GM12878 (cell line): ENCODE results near the gene SEMA4G. TPM values are rescaled to one million over a fixed set of nuclear protein-coding genes. Genes with fewer than 3 reads are reported as not detected.

Source experiments
- ATAC-seq: fragments of 200-7000 bp; cut with Tn5 transposase; 3 replicates; pipeline ENCODE4 v1.9.1; 2020; ENCODE audit warnings: mild to moderate bottlenecking, moderate library complexity
- BruUV-seq: library from RNA; stranded (reverse); fragments of 400-500 nt; replicated peaks from 2 replicates; lab custom pipeline; 2021; lab: Mats Ljungman, UMichigan
- CTCF ChIA-PET: fragments of 300-600 bp; sonication (Branson Sonifier 250); formaldehyde crosslinking; extraction: SDS; loops from one replicate; lab custom pipeline; 2021; ENCODE audit warnings: inconsistent platforms; lab: Yijun Ruan, JAX
- POLR2A ChIA-PET: fragments of 350-600 bp; formaldehyde crosslinking; extraction: SDS; loops from one replicate; lab custom pipeline; 2021; ENCODE audit warnings: inconsistent platforms; lab: Charles Lee
- RAD21 ChIA-PET: fragments of 300-600 bp; sonication (Branson Sonifier 250); formaldehyde crosslinking; loops from one replicate; lab custom pipeline; 2023; ENCODE audit warnings: antibody characterized with exemption; ENCODE audit not compliant: unreplicated experiment; lab: Charles Lee
- SMC1A ChIA-PET: fragments of 300-600 bp; sonication (Branson Sonifier 250); formaldehyde crosslinking; loops from one replicate; lab custom pipeline; 2023; ENCODE audit not compliant: unreplicated experiment, uncharacterized antibody; lab: Charles Lee
- DNase-seq: peaks from one replicate; pipeline ENCODE4 v3.0.0-alpha.2; 2011; ENCODE audit warnings: low read depth, low spot score
- FAIRE-seq: peaks from 3 replicates; lab custom pipeline; 2011; peaks lifted over from hg19 to GRCh38; lab: Jason Lieb, UNC
- H2AFZ ChIP-seq: 2 replicates; pipeline ENCODE4 v1.6.0; 2011; ENCODE audit warnings: low read depth, low read length, control low read depth; ENCODE audit not compliant: control insufficient read depth
- H3K27ac ChIP-seq: 2 replicates; pipeline ENCODE4 v1.5.1; 2011; ENCODE audit warnings: control low read depth; ENCODE audit not compliant: control insufficient read depth, insufficient read depth
- H3K27me3 ChIP-seq, 2 experiments: replicated peaks in 1 of 2; 2 replicates each; pipeline versions ENCODE4 v1.6.0 to v1.6.1; 2011; ENCODE audit warnings: low read length in 1 of 2; ENCODE audit not compliant: control insufficient read depth in 2 of 2, insufficient read depth in 2 of 2
- H3K36me3 ChIP-seq, 2 experiments: 2 replicates each; pipeline ENCODE4 v1.5.1; 2011; ENCODE audit warnings: low read length in 1 of 2; ENCODE audit not compliant: control insufficient read depth in 2 of 2, insufficient read depth in 2 of 2
- H3K4me1 ChIP-seq: 2 replicates; pipeline ENCODE4 v1.6.1; 2011; ENCODE audit warnings: mild to moderate bottlenecking, low read length, moderate library complexity, mixed read lengths; ENCODE audit not compliant: control insufficient read depth, insufficient read depth
- H3K4me2 ChIP-seq: 2 replicates; pipeline ENCODE4 v1.6.0; 2011; ENCODE audit warnings: control low read depth; ENCODE audit not compliant: control insufficient read depth, insufficient read depth
- H3K4me3 ChIP-seq: fragments of 200-600 bp; sonication (generic); 2 replicates; pipeline ENCODE4 v1.5.1; 2016
- H3K79me2 ChIP-seq: 2 replicates; pipeline ENCODE4 v1.6.0; 2011; ENCODE audit warnings: low read length; ENCODE audit not compliant: control insufficient read depth, insufficient read depth
- H3K9ac ChIP-seq: 2 replicates; pipeline ENCODE4 v1.8.0; 2011; ENCODE audit warnings: low read length, control low read depth, mixed read lengths; ENCODE audit not compliant: control insufficient read depth, insufficient read depth
- H3K9me3 ChIP-seq: replicated peaks from 3 replicates; pipeline ENCODE4 v1.5.1; 2011; ENCODE audit warnings: mild to moderate bottlenecking, low read length; ENCODE audit not compliant: control insufficient read depth, insufficient read depth
- H4K20me1 ChIP-seq: 2 replicates; pipeline ENCODE4 v1.6.0; 2011; ENCODE audit not compliant: control insufficient read depth, insufficient read depth
- BMI1 ChIP-seq: fragments of 450-650 bp; IDR thresholded peaks from 2 replicates; pipeline ENCODE4 v1.6.1; 2016; ENCODE audit warnings: mild to moderate bottlenecking, moderate library complexity, borderline replicate concordance
- NBN ChIP-seq: fragments of 450-650 bp; IDR thresholded peaks from 2 replicates; pipeline ENCODE4 v1.6.1; 2016
- NFIC ChIP-seq: IDR thresholded peaks from 2 replicates; pipeline ENCODE4 v1.6.1; 2012; ENCODE audit warnings: low read depth, mild to moderate bottlenecking, inconsistent platforms, low read length, moderate library complexity
- NRF1 ChIP-seq: conservative IDR thresholded peaks from 2 replicates; pipeline ENCODE4 v1.6.1; 2011; ENCODE audit warnings: mild to moderate bottlenecking, low read depth, low read length, improper control_type of control experiment
- POLR2AphosphoS2 ChIP-seq: IDR thresholded peaks from 2 replicates; pipeline ENCODE4 v1.6.1; 2011; ENCODE audit warnings: low read depth, mild to moderate bottlenecking, low read length, improper control_type of control experiment, moderate library complexity
- RAD21 ChIP-seq: IDR thresholded peaks from 2 replicates; pipeline ENCODE4 v1.6.1; 2011; ENCODE audit warnings: mild to moderate bottlenecking, low read depth, low read length, moderate library complexity; ENCODE audit not compliant: insufficient read depth
- RBBP5 ChIP-seq: fragments of 200-600 bp; sonication (generic); conservative IDR thresholded peaks from 2 replicates; pipeline ENCODE4 v1.6.1; 2016
- RELB ChIP-seq: fragments of 450-650 bp; IDR thresholded peaks from 2 replicates; pipeline ENCODE4 v1.6.1; 2017; ENCODE audit warnings: low read depth, mild to moderate bottlenecking, moderate library complexity
- SMAD5 ChIP-seq: IDR thresholded peaks from 2 replicates; pipeline ENCODE4 v1.6.1; 2016; ENCODE audit warnings: antibody characterized with exemption, low read depth
- SMARCA5 ChIP-seq: fragments of 450-650 bp; IDR thresholded peaks from 2 replicates; pipeline ENCODE4 v1.6.1; 2017; ENCODE audit warnings: mild to moderate bottlenecking
- SP1 ChIP-seq: IDR thresholded peaks from one replicate; pipeline ENCODE4 v1.6.1; 2011; ENCODE audit warnings: low read depth, low read length
- STAT3 ChIP-seq: IDR thresholded peaks from 2 replicates; pipeline ENCODE4 v1.6.1; 2011; ENCODE audit warnings: low read depth, low read length, improper control_type of control experiment
- ZNF592 ChIP-seq: fragments of 450-650 bp; IDR thresholded peaks from 2 replicates; pipeline ENCODE4 v1.6.1; 2017; ENCODE audit warnings: mild to moderate bottlenecking, moderate library complexity
- ZSCAN29 ChIP-seq: fragments of 450-650 bp; IDR thresholded peaks from 2 replicates; pipeline ENCODE4 v1.6.1; 2017; ENCODE audit warnings: mild to moderate bottlenecking, moderate library complexity
- WGBS: methylation state at CpG from one replicate; pipeline ENCODE4 v1.1.6; 2016; ENCODE audit warnings: low lambda C conversion rate; ENCODE audit not compliant: insufficient replicate concordance, insufficient coverage; ENCODE audit errors: missing lambda C conversion rate; 5-methylcytosine and 5-hydroxymethylcytosine counted together
- in situ Hi-C: fragments of 300-500 bp; cut with MboI; formaldehyde crosslinking; loops from 9 replicates; pipeline ENCODE4 v1.14.3; 2018; ENCODE audit warnings: mixed read lengths
- intact Hi-C: fragments of 100-400 bp; cut with micrococcal nuclease; formaldehyde crosslinking; loops from one replicate; pipeline ENCODE4 v1.14.2; 2022; ENCODE audit not compliant: unreplicated experiment
- polyA plus RNA-seq, 11 experiments: library from polyadenylated mRNA; depleted of rRNA in 4 of 11; unstranded in 6 of 11; stranded (reverse) in 5 of 11; fragments of >200 nt; fragmentation: Nextera tagmentation in 4 of 11; fragmentation: Illumina TruSeq in 1 of 11; extraction: Ambion mirVana in 4 of 11; extraction: Trizol in 1 of 11; gene quantifications; 1 replicate in 1 of 11; 2 replicates in 10 of 11; pipeline versions ENCODE4 v1.2.1 to v1.2.3, GENCODE V29; 2011 to 2016; ENCODE audit warnings: inconsistent platforms in 2 of 11, missing spikeins in 2 of 11, low read depth in 1 of 11
- total RNA-seq, 4 experiments: library from RNA; depleted of rRNA in 3 of 4; stranded (reverse); fragments of >200 nt in 3 of 4; fragmentation: Illumina TruSeq in 1 of 4; extraction: Trizol in 1 of 4; gene quantifications; 2 replicates each; pipeline versions ENCODE4 v1.2.1 to v1.2.3, GENCODE V29; 2013 to 2021

The SEMA4G gene
- total and polyA plus RNA-seq, 10 of the 15 experiments (the other 5 are each of a cell fraction or from before 2014, with no cell fraction given), result 0.09 to 2.3 (median 0.44) TPM; not detected in 4

GRCh38 chr10:100997360-100998182 is 28.3 kb downstream of the SEMA4G start:
- Histone ChIP-seq H3K27me3 (no peaks in the 10 kb centered on the region), H2AFZ (peak overlapping the region; percentile 90), H3K36me3 (peaks cover 0 to 5% of the 10 kb centered on the region in 2 experiments; a peak in 3 of 4 replicates), H3K9ac (peak overlapping the region; percentile 63), H4K20me1 (no peaks in the 10 kb centered on the region), H3K4me2 (peak overlapping the region; percentile 99), H3K79me2 (peaks cover 10% of the 10 kb centered on the region), H3K4me3 (peak overlapping the region; percentile 86), H3K9me3 (no peaks in the 10 kb centered on the region), H3K4me1 (peaks cover 17% of the 10 kb centered on the region), H3K27ac (peak overlapping the region; percentile 88)
- in situ Hi-C loops (no loop called here), intact Hi-C loops (loop anchor here (5.0 kb wide), 1 partner anchor 85 kb away; the partner anchor contains the start of gene SLF2)
- ChIA-PET RAD21 (interaction anchor here (0.6 to 4.6 kb wide), 13 partner anchors 10 to 1250 kb away, joined by 3 to 26 read pairs (median 4); partner anchors contain the start of genes KAZALD1, MRPL43, PDZD7 and SFXN3), SMC1A (interaction anchor here (1.1 to 2.0 kb wide), 5 partner anchors 10 to 44 kb away, joined by 4 to 9 read pairs (median 5); partner anchors contain the start of genes MRPL43 and TWNK), POLR2A (interaction anchor here (0.6 to 3.8 kb wide), 6 partner anchors 11 to 490 kb away, joined by 3 to 23 read pairs (median 6); partner anchors contain the start of genes KAZALD1, MRPL43 and TWNK), CTCF (interaction anchor here (0.6 to 5.7 kb wide), 29 partner anchors 9 to 998 kb away, joined by 3 to 91 read pairs (median 4); partner anchors contain the start of genes MRPL43, PDZD7, SEMA4G and SFXN3)
- FAIRE-seq (peak; percentile 69), DNase-seq (no peak), ATAC-seq (peak; percentile 70)
- BruUV-seq, result no TSS peak
- WGBS, result under 1% methylated on average over 59 of the region's 66 CpGs
- TF ChIP-seq NFIC (no peak), SP1 (no peak), ZSCAN29 (0 out of 2 replicates have a peak, but pooled peaks have one; percentile 60), STAT3 (no peak), NRF1 (no peak), POLR2AphosphoS2 (peak; percentile 43; the same call in 1 of the 2 replicates), BMI1 (no peak), NBN (peak; percentile 68), RBBP5 (no peak), RELB (peak; percentile 77), RAD21 (0 out of 2 replicates have a peak, but pooled peaks have one; percentile 20), SMAD5 (no peak), ZNF592 (no peak), SMARCA5 (peak; percentile 97)
